Thyroid gland (tissue), 4 donors: ENCODE results near the gene PRDM2. TPM values are rescaled to one million over a fixed set of nuclear protein-coding genes. Genes with fewer than 3 reads are reported as not detected.
A peak's percentile ranks its signal among the peaks of the same experiment; 100 is the strongest.

Experiments used
- DNase-seq, 2 donors: peaks; one replicate each; pipeline ENCODE4 v3.0.0-alpha.2; 2019
- H3K27ac ChIP-seq, 3 donors: fragments of 200-600 bp; sonication (generic); 1 replicate in 2 of 3; 2 replicates in 1 of 3; pipeline ENCODE4 v1.5.1; 2016 to 2019; ENCODE audit warnings: mild to moderate bottlenecking in 1 of 3, moderate library complexity in 1 of 3
- H3K27me3 ChIP-seq: fragments of 200-600 bp; sonication (generic); one replicate; pipeline ENCODE4 v1.5.1; 2019
- H3K36me3 ChIP-seq, 2 donors: fragments of 200-600 bp; sonication (generic); one replicate each; pipeline ENCODE4 v1.5.1; 2016 to 2019
- H3K4me1 ChIP-seq, 2 donors: fragments of 200-600 bp; sonication (generic); one replicate each; pipeline ENCODE4 v1.5.1; 2017 to 2019
- H3K4me3 ChIP-seq, 3 donors: fragments of 200-600 bp; sonication (generic); replicated peaks in 1 of 3; 1 replicate in 2 of 3; 2 replicates in 1 of 3; pipeline ENCODE4 v1.5.1; 2016; ENCODE audit warnings: mild to moderate bottlenecking in 1 of 3
- H3K9me3 ChIP-seq: fragments of 200-600 bp; sonication (generic); one replicate; pipeline ENCODE4 v1.5.1; 2017
- CTCF ChIP-seq, 6 experiments: fragments of 200-600 bp in 3 of 6; fragments of 450-650 bp in 3 of 6; sonication (generic) in 3 of 6; IDR thresholded peaks; one replicate each; pipeline ENCODE4 v1.5.1; 2016 to 2019; ENCODE audit warnings: antibody characterized with exemption in 6 of 6, mild to moderate bottlenecking in 2 of 6, inconsistent platforms in 1 of 6, moderate library complexity in 1 of 6
- POLR2A ChIP-seq, 2 donors: fragments of 450-650 bp; IDR thresholded peaks; one replicate each; pipeline ENCODE4 v1.6.1; 2017; ENCODE audit warnings: antibody characterized with exemption in 2 of 2, mild to moderate bottlenecking in 2 of 2, moderate library complexity in 1 of 2
- WGBS, 2 donors: methylation state at CpG; one replicate each; pipeline ENCODE4 v1.1.5; 2017; 5-methylcytosine and 5-hydroxymethylcytosine counted together
- intact Hi-C: fragments of 100-400 bp; cut with DNase I; formaldehyde crosslinking; loops from one replicate; pipeline ENCODE4 v1.15.1; 2023
- total RNA-seq, 4 donors: library from RNA; depleted of rRNA; stranded (reverse); fragments of >200 nt; gene quantifications; one replicate each; pipeline ENCODE4 v1.2.3, GENCODE V29; 2016

Gene PRDM2
- total RNA-seq, 4 donors from 2014 or later: 39.5 to 63.9 (median 45.4) TPM

- Histone ChIP-seq H3K9me3 (no peaks in the 10 kb centered on the region), H3K36me3 (no peaks in the 10 kb centered on the region), H3K4me3 (no peak overlapping the region), H3K27me3 (no peaks in the 10 kb centered on the region), H3K4me1 (peaks cover 11 to 16% of the 10 kb centered on the region in 2 donors), H3K27ac (no peak overlapping the region)
- TF ChIP-seq CTCF (IDR thresholded peaks at IDR 0.05): no peak
- TF ChIP-seq POLR2A (IDR thresholded peaks at IDR 0.05): no peak
- DNase-seq: no peak
- intact Hi-C loops: loop anchor here (10.0 kb wide), 1 partner anchor 109 kb away; no protein-coding TSS in a partner anchor
- 92 to 95% methylated on average over 13 to 18 of the region's 18 CpGs for WGBS, 2 donors
These were observed 103.7 kb downstream of the PRDM2 start for GRCh38 chr1:13803546-13804239.

GRCh38 chr1:13804240-13804633, 104.2 kb downstream of the PRDM2 start:
- Histone ChIP-seq H3K27ac (no peak overlapping the region), H3K4me3 (no peak overlapping the region), H3K4me1 (peaks cover 11 to 16% of the 10 kb centered on the region in 2 donors), H3K36me3 (no peaks in the 10 kb centered on the region), H3K9me3 (no peaks in the 10 kb centered on the region), H3K27me3 (no peaks in the 10 kb centered on the region)
- WGBS, 2 donors: 90 to 91% methylated on average over 8 to 11 of the region's 11 CpGs
- intact Hi-C loops: loop anchor here (10.0 kb wide), 1 partner anchor 109 kb away; no protein-coding TSS in a partner anchor
- no peak for DNase-seq
- TF ChIP-seq CTCF (IDR thresholded peaks at IDR 0.05): no peak
- no peak for TF ChIP-seq POLR2A (IDR thresholded peaks at IDR 0.05)

GRCh38 chr1:13805431-13805830, 105.4 kb downstream of the PRDM2 start:
- WGBS, 2 donors: 90% methylated on average over 5 of the region's 5 CpGs
- Histone ChIP-seq H3K27ac (no peak overlapping the region), H3K27me3 (no peaks in the 10 kb centered on the region), H3K4me1 (peaks cover 11 to 16% of the 10 kb centered on the region in 2 donors), H3K9me3 (no peaks in the 10 kb centered on the region), H3K36me3 (no peaks in the 10 kb centered on the region), H3K4me3 (no peak overlapping the region)
- intact Hi-C loops: loop anchor here (10.0 kb wide), 1 partner anchor 111 kb away; no protein-coding TSS in a partner anchor
- no peak for TF ChIP-seq CTCF (IDR thresholded peaks at IDR 0.05)
- no peak for TF ChIP-seq POLR2A (IDR thresholded peaks at IDR 0.05)
- no peak for DNase-seq

- H3K36me3 ChIP-seq: no peaks in the 10 kb centered on the region
- H3K4me3 ChIP-seq: no peak overlapping the region
- no peak overlapping the region for H3K27ac ChIP-seq
- no peaks in the 10 kb centered on the region for H3K9me3 ChIP-seq
- 95 to 96% methylated on average over 13 of the region's 13 CpGs for WGBS, 2 donors
- DNase-seq: no peak
- H3K27me3 ChIP-seq: no peaks in the 10 kb centered on the region
- intact Hi-C loops: loop anchor here (10.0 kb wide), 1 partner anchor 111 kb away; no protein-coding TSS in a partner anchor
- peaks cover 8 to 16% of the 10 kb centered on the region in 2 donors for H3K4me1 ChIP-seq
- TF ChIP-seq POLR2A (IDR thresholded peaks at IDR 0.05): no peak
- no peak for TF ChIP-seq CTCF (IDR thresholded peaks at IDR 0.05)
These were observed 106.1 kb downstream of the PRDM2 start for GRCh38 chr1:13806108-13806507.

GRCh38 chr1:13807209-13807608, 107.2 kb downstream of the PRDM2 start:
- intact Hi-C loops: loop anchor here (10.0 kb wide), 1 partner anchor 112 kb away; no protein-coding TSS in a partner anchor
- H3K27ac ChIP-seq: no peak overlapping the region
- WGBS, 2 donors: 64 to 65% methylated on average over 7 of the region's 7 CpGs
- H3K27me3 ChIP-seq: no peaks in the 10 kb centered on the region
- H3K9me3 ChIP-seq: no peaks in the 10 kb centered on the region
- DNase-seq: peak in 1 of 2 donors; percentile 27
- H3K4me3 ChIP-seq: no peak overlapping the region
- TF ChIP-seq CTCF (IDR thresholded peaks at IDR 0.05) (no peak), POLR2A (IDR thresholded peaks at IDR 0.05) (no peak)
- H3K4me1 ChIP-seq: peaks cover 2 to 8% of the 10 kb centered on the region in 2 donors
- no peaks in the 10 kb centered on the region for H3K36me3 ChIP-seq
